ENCODE measurements around the gene NUDCD3. TPM values are rescaled to one million over a fixed set of nuclear protein-coding genes. Genes with fewer than 3 reads are reported as not detected.

The NUDCD3 gene
- total RNA-seq, 2 donors from 2014 or later: 20.4 to 20.8 TPM

- Histone ChIP-seq H3K4me3 (no peak overlapping the region), H3K9me3 (no peaks in the 10 kb centered on the region), H3K27me3 (no peaks in the 10 kb centered on the region), H3K27ac (no peak overlapping the region), H3K4me1 (no peaks in the 10 kb centered on the region), H3K36me3 (replicated peaks in 1 of 2; ENCODE audit: insufficient read depth in 1 of 2, low read depth in 2 of 2) (no peaks in the 10 kb centered on the region)
- intact Hi-C loops (cut with DNase I): no loop called here
- ATAC-seq (no peak), DNase-seq (no peak)
- 93 to 96% methylated on average over 6 of the region's 6 CpGs for WGBS, 2 donors
- TF ChIP-seq POLR2A (IDR thresholded peaks at IDR 0.05): no peak
- TF ChIP-seq, protein P1, sequence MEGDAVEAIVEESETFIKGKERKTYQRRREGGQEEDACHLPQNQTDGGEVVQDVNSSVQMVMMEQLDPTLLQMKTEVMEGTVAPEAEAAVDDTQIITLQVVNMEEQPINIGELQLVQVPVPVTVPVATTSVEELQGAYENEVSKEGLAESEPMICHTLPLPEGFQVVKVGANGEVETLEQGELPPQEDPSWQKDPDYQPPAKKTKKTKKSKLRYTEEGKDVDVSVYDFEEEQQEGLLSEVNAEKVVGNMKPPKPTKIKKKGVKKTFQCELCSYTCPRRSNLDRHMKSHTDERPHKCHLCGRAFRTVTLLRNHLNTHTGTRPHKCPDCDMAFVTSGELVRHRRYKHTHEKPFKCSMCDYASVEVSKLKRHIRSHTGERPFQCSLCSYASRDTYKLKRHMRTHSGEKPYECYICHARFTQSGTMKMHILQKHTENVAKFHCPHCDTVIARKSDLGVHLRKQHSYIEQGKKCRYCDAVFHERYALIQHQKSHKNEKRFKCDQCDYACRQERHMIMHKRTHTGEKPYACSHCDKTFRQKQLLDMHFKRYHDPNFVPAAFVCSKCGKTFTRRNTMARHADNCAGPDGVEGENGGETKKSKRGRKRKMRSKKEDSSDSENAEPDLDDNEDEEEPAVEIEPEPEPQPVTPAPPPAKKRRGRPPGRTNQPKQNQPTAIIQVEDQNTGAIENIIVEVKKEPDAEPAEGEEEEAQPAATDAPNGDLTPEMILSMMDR (IDR thresholded peaks at IDR 0.05): no peak
These were observed 47.0 kb upstream of the NUDCD3 start for GRCh38 chr7:44537442-44537841.

- DNase-seq (no peak), ATAC-seq (no peak)
- WGBS, 2 donors: 74 to 81% methylated on average over 8 to 10 of the region's 10 CpGs
- TF ChIP-seq POLR2A (IDR thresholded peaks at IDR 0.05): no peak
- TF ChIP-seq, protein P1 (IDR thresholded peaks at IDR 0.05): no peak
- H3K36me3 ChIP-seq (replicated peaks in 1 of 2; ENCODE audit: insufficient read depth in 1 of 2, low read depth in 2 of 2): no peaks in the 10 kb centered on the region
- H3K4me3 ChIP-seq: no peak overlapping the region
- intact Hi-C loops (cut with DNase I): no loop called here
- H3K4me1 ChIP-seq: no peaks in the 10 kb centered on the region
- H3K27ac ChIP-seq: no peak overlapping the region
- H3K9me3 ChIP-seq: no peaks in the 10 kb centered on the region
- H3K27me3 ChIP-seq: no peaks in the 10 kb centered on the region
These were observed 45.6 kb upstream of the NUDCD3 start for GRCh38 chr7:44536090-44536489.

DNA sequence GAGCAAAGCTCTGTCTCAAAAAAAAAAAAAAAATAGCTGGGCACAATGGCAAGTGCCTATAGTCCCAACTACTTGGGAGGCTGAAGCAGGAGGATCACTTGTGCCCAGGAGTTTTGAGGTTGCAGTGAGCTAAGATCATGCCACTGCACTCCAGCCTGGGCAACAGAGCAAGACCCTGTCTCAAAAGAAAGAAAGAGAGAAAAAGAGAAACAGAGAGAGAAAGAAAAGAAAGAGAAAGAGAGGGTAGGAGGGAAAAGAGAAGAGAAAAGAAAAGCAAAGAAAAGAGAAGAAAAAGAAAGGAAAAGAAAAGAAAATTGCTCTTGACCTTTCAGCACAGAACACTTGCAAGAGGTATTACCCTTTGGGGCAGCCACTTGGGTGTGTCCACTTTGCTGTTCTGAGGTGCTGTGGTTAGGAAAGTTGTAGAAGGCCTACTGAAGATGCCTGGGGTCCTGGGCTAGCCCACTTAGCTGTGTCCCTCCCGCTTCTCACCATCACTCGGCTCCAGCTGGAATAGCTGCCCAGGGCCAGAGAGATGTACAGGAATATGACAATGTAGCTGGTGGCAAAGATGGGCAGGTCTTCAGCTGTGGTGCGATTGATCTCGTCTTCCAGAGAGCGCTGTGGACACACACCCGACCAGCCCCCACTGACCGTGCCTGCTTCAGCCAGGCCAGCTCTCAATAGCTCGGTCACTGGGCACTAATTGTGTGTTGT, 45.0 kb upstream of the NUDCD3 start:
- Histone ChIP-seq H3K4me1 (no peaks in the 10 kb centered on the region), H3K27ac (no peak overlapping the region), H3K27me3 (no peaks in the 10 kb centered on the region), H3K36me3 (replicated peaks in 1 of 2; ENCODE audit: insufficient read depth in 1 of 2, low read depth in 2 of 2) (no peaks in the 10 kb centered on the region), H3K9me3 (no peaks in the 10 kb centered on the region), H3K4me3 (no peak overlapping the region)
- DNase-seq: no peak
- ATAC-seq: no peak
- intact Hi-C loops (cut with DNase I): no loop called here
- WGBS, 2 donors: 91 to 95% methylated on average over 4 to 8 of the region's 8 CpGs
- no peak for TF ChIP-seq POLR2A (IDR thresholded peaks at IDR 0.05)
- TF ChIP-seq, protein P1 (IDR thresholded peaks at IDR 0.05): no peak

- Histone ChIP-seq H3K4me1 (no peaks in the 10 kb centered on the region), H3K9me3 (no peaks in the 10 kb centered on the region), H3K36me3 (replicated peaks in 1 of 2; ENCODE audit: insufficient read depth in 1 of 2, low read depth in 2 of 2) (no peaks in the 10 kb centered on the region), H3K27me3 (no peaks in the 10 kb centered on the region), H3K27ac (no peak overlapping the region), H3K4me3 (no peak overlapping the region)
- intact Hi-C loops (cut with DNase I): no loop called here
- DNase-seq (peak in 2 of 4 donors; percentile 33 to 42), ATAC-seq (no peak)
- 59 to 95% methylated on average over 4 to 7 of the region's 7 CpGs for WGBS, 2 donors
- TF ChIP-seq POLR2A (IDR thresholded peaks at IDR 0.05): no peak
- TF ChIP-seq, protein P1 (IDR thresholded peaks at IDR 0.05): peak in 6 of 7 experiments; percentile 30 to 36 (median 31)
These were observed 44.0 kb upstream of the NUDCD3 start for GRCh38 chr7:44534501-44534900.

DNA sequence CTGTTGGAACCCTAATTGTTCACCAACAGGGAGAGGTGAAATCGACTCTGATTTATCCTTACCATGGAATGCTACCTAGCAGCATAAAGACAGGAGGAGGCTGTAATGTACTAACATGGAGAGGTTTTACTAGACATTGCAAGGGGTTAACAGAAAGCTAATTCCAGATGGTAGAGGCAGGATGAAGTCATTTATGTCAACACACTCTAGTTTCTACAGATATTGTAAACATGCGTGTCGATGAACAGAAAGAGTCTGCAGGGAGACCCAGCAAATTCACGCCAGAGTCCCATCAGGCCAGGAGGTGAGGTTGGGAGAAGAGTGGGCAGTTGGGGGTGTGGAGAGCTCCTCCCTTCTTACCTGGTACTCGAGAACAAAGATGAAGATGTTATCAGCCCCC, 43.6 kb upstream of the NUDCD3 start:
- Histone ChIP-seq H3K27ac (no peak overlapping the region), H3K36me3 (replicated peaks in 1 of 2; ENCODE audit: insufficient read depth in 1 of 2, low read depth in 2 of 2) (no peaks in the 10 kb centered on the region), H3K4me1 (no peaks in the 10 kb centered on the region), H3K4me3 (no peak overlapping the region), H3K27me3 (no peaks in the 10 kb centered on the region), H3K9me3 (no peaks in the 10 kb centered on the region)
- TF ChIP-seq, protein P1 (IDR thresholded peaks at IDR 0.05): no peak
- no peak for TF ChIP-seq POLR2A (IDR thresholded peaks at IDR 0.05)
- WGBS, 2 donors: 43 to 53% methylated on average over 5 of the region's 5 CpGs
- ATAC-seq (no peak), DNase-seq (no peak)
- intact Hi-C loops (cut with DNase I): no loop called here
